IMR-90 (cell line): Measurements from ENCODE around the gene COX11.

Experiments used
- CTCF ChIP-seq: conservative IDR thresholded peaks from 2 replicates; pipeline ENCODE4 v1.5.1; 2012; ENCODE audit warnings: mild to moderate bottlenecking, low read depth, low read length, improper control_type of control experiment
- ELK1 ChIP-seq: fragments of 150-350 bp; IDR thresholded peaks from 2 replicates; pipeline ENCODE4 v1.6.1; 2016; ENCODE audit warnings: low read depth, mild to moderate bottlenecking, low read length, moderate library complexity, borderline replicate concordance
- POLR2A ChIP-seq: IDR thresholded peaks from 2 replicates; pipeline ENCODE4 v1.6.1; 2012; ENCODE audit warnings: mild to moderate bottlenecking, low read depth, low read length
- USF2 ChIP-seq: fragments of 150-350 bp; IDR thresholded peaks from 2 replicates; pipeline ENCODE4 v1.6.1; 2017; ENCODE audit warnings: mild to moderate bottlenecking, antibody characterized with exemption, low read length, low read depth

DNA sequence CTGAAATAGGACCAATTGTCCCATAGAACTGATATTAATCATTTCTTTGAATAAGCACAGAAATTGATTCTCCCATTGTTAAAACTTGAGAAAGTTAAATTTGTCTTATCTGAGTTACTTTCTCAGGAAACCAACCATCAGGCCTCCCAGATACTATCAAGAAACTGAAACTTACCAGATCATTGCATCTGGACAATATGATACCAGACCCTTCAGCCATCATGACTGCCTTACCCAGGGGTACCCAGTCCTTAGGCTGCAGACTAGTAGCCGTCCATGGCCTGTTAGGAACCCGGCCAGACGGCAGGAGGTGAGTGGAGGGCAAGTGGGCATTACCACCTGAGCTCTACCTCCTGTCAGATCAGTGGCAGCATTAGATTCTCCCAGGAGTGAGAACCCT is 7.9 kb upstream of the COX11 start:
- no peak for TF ChIP-seq ELK1
- no peak for TF ChIP-seq CTCF
- TF ChIP-seq USF2, result no peak
- no peak for TF ChIP-seq POLR2A
